ENCODE results near the gene HRG. TPM values are rescaled to one million over a fixed set of nuclear protein-coding genes. Genes with fewer than 3 reads are reported as not detected.

Gene HRG
- polyA plus RNA-seq, 1 donor (not counting 4 experiments of a cell fraction or from before 2014, with no cell fraction given) = 0.03 TPM

- no peak overlapping the region for H3K9ac ChIP-seq (ENCODE audit: control insufficient read depth, extremely low read depth, insufficient read depth, low read length)
- H3K4me1 ChIP-seq (ENCODE audit: control insufficient read depth, extremely low read depth, insufficient read depth, low read length) = peaks cover 9% of the 10 kb centered on the region
- H3K4me2 ChIP-seq (ENCODE audit: control insufficient read depth, extremely low read depth, insufficient read depth, low read depth, low read length) = no peak overlapping the region
- no peak for DNase-seq (ENCODE audit: low read depth, low spot score)
- TF ChIP-seq EZH2 (IDR thresholded peaks at IDR 0.05; ENCODE audit: low read length) (no peak), CTCF (optimal IDR thresholded peaks at IDR 0.05 in 1 of 3, IDR thresholded peaks at IDR 0.05 in 1 of 3, conservative IDR thresholded peaks at IDR 0.05 in 1 of 3; ENCODE audit: extremely low read depth in 1 of 3, insufficient read depth in 2 of 3, low read length in 3 of 3) (no peak)
- H3K79me2 ChIP-seq (ENCODE audit: control insufficient read depth, insufficient read depth, low read length) = no peaks in the 10 kb centered on the region
- dilution Hi-C loops (cut with MboI; ENCODE audit: extremely low pct_ligation_motif_present, low sequenced_read_pairs) = no loop called here
- no peaks in the 10 kb centered on the region for H3K9me1 ChIP-seq (ENCODE audit: control insufficient read depth, extremely low read depth, insufficient read depth, low read length)
- H3K36me3 ChIP-seq (ENCODE audit: control insufficient read depth in 2 of 2, extremely low read depth in 1 of 2, insufficient read depth in 2 of 2, low read length in 2 of 2) = no peaks in the 10 kb centered on the region
- no peaks in the 10 kb centered on the region for H3K27me3 ChIP-seq (ENCODE audit: control insufficient read depth, extremely low read depth, insufficient read depth, low read length)
- H2AFZ ChIP-seq (ENCODE audit: control insufficient read depth, low read length) = no peak overlapping the region
- H3K4me3 ChIP-seq (ENCODE audit: control insufficient read depth in 2 of 3, extremely low read depth in 1 of 3, insufficient read depth in 2 of 3, low read depth in 1 of 3, low read length in 3 of 3) = no peak overlapping the region
- no peaks in the 10 kb centered on the region for H4K20me1 ChIP-seq (ENCODE audit: control insufficient read depth, extremely low read depth, insufficient read depth, low read length)
- H3K9me3 ChIP-seq (ENCODE audit: control insufficient read depth, low read depth, low read length) = peaks cover 2% of the 10 kb centered on the region
- no peak overlapping the region for H3K27ac ChIP-seq (ENCODE audit: control insufficient read depth, insufficient read depth, low read length)
- peak; percentile 74 for FAIRE-seq
Measured at GRCh38 chr3:186680869-186681268, 15.1 kb downstream of the HRG start.

- Histone ChIP-seq H3K27ac (ENCODE audit: control insufficient read depth, insufficient read depth, low read length) (no peak overlapping the region), H3K36me3 (ENCODE audit: control insufficient read depth in 2 of 2, extremely low read depth in 1 of 2, insufficient read depth in 2 of 2, low read length in 2 of 2) (no peaks in the 10 kb centered on the region), H3K4me1 (ENCODE audit: control insufficient read depth, extremely low read depth, insufficient read depth, low read length) (peaks cover 9% of the 10 kb centered on the region), H3K9ac (ENCODE audit: control insufficient read depth, extremely low read depth, insufficient read depth, low read length) (no peak overlapping the region), H3K27me3 (ENCODE audit: control insufficient read depth, extremely low read depth, insufficient read depth, low read length) (no peaks in the 10 kb centered on the region), H2AFZ (ENCODE audit: control insufficient read depth, low read length) (no peak overlapping the region), H3K79me2 (ENCODE audit: control insufficient read depth, insufficient read depth, low read length) (no peaks in the 10 kb centered on the region), H4K20me1 (ENCODE audit: control insufficient read depth, extremely low read depth, insufficient read depth, low read length) (no peaks in the 10 kb centered on the region), H3K4me2 (ENCODE audit: control insufficient read depth, extremely low read depth, insufficient read depth, low read depth, low read length) (no peak overlapping the region), H3K9me3 (ENCODE audit: control insufficient read depth, low read depth, low read length) (peaks cover 2% of the 10 kb centered on the region), H3K9me1 (ENCODE audit: control insufficient read depth, extremely low read depth, insufficient read depth, low read length) (no peaks in the 10 kb centered on the region), H3K4me3 (ENCODE audit: control insufficient read depth in 2 of 3, extremely low read depth in 1 of 3, insufficient read depth in 2 of 3, low read depth in 1 of 3, low read length in 3 of 3) (no peak overlapping the region)
- FAIRE-seq = no peak
- TF ChIP-seq CTCF (optimal IDR thresholded peaks at IDR 0.05 in 1 of 3, IDR thresholded peaks at IDR 0.05 in 1 of 3, conservative IDR thresholded peaks at IDR 0.05 in 1 of 3; ENCODE audit: extremely low read depth in 1 of 3, insufficient read depth in 2 of 3, low read length in 3 of 3) = no peak
- no peak for DNase-seq (ENCODE audit: low read depth, low spot score)
- dilution Hi-C loops (cut with MboI; ENCODE audit: extremely low pct_ligation_motif_present, low sequenced_read_pairs) = no loop called here
Measured at GRCh38 chr3:186682812-186683211, 17.0 kb downstream of the HRG start.

Data from keratinocyte (primary cell).